Activated CD8-positive, alpha-beta memory T cell treated with anti-CD3 and anti-CD28 coated beads, Interleukin-2, amount 50 U/mL, for 4 hours (primary cell): ENCODE results near the gene C1orf226.
"Not testable (repeated sequence)": the region's sequence is repeated elsewhere in the genome, so short reads cannot be mapped to it uniquely, and the experiment has no call there.

Source experiments
- DNase-seq: peaks from one replicate; pipeline ENCODE4 v3.0.0-alpha.2; 2020

The C1orf226 gene

DNA sequence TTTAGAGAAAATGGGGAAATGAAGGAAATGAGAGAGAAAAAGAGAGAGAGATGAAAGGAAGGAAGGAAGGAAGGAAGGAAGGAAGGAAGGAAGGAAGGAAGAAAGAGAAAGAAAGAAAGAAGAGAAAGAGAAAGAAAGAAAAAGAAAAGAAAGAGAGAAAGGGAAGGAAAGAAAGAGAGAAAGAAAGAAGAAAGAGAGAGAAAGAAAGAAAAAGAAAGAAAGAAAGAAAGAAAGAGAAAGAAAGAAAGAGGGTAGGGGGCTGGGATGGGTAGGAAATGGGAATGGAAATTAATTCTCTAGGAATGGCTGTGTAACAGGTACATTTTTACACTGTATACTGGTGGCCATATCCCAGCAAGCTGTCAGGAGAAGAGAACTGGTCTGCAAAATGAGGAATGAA, 34.7 kb downstream of the C1orf226 start:
- no peak for DNase-seq

DNA sequence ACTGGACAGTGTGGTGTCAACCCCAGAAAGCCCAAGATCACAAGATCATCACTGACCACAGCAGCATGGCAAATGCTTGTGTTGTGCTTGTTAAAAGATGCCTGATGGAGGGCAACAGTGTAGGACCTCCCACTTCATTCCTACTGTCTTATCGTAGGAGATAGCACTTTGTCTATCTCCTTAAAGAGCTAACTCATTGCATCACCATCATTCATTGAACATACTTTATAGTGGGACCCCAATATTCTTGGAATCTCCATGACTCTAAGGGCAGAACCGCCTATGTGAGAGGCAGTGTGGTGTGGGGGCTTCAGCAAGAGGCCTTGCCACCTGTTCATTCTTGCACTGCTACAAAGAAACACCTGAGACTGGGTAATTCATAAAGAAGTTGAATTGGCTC, 35.4 kb downstream of the C1orf226 start:
- no peak for DNase-seq

DNA sequence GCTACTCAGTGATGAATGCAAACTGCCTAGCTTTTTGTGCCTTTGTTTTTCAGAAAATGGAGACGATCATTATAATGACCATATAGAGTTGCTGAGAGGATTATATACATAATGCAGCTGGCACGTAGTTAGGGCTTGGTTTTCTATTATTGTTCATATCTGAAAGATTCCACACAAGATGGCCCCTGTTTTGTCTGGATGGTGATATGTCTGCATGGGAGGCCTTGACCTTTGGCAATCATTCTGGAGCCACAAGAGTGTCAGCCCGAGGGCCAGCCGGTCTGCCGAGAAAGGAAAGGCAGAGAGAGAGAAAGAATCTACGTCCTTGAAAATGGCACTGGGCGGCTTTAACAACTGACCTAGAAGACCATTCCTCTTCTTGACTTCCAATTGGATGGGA, 36.1 kb downstream of the C1orf226 start:
- DNase-seq = no peak

DNA sequence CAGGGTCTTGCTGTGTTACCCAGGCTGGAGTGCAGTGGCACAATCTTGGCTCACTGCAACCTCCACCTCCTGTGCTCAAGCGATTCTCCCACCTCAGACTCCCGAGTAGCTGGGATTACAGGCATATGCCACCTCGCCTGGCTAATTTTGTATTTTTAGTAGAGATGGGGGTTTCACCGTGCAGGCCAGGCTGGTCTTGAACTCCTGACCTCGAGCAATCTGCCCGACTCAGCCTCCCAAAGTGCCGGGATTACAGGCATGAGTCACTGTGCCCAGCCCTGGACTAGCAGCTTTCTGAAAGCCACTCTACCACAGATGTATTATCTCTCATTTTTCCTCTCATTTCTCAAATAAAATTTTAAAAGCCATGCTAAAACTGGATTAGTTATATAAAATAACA, 37.1 kb downstream of the C1orf226 start:
- not testable (repeated sequence) for DNase-seq

DNA sequence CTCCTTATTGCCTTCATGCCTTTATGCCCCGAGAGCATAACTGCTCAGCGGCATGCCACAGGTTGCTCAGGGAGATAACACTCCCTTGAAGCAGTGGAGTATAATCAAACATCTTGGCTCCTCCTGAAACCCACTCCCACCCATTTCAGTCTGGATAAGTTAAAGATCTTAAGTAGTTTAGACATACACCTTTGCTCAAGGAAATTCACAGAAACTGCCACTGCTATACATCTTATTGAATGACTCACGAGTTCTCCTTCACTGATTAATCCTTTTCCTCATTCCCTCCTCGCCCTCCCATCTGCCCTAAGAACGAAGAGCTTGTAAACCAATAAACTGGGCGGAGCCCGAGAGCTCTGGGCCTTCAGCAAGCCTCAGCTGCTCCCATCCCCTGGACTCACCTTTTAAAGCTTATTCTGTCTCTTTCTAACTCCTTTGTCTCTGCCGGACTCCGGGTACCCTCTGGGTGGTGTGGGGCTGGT, 38.0 kb downstream of the C1orf226 start:
- not testable (repeated sequence) for DNase-seq

DNA sequence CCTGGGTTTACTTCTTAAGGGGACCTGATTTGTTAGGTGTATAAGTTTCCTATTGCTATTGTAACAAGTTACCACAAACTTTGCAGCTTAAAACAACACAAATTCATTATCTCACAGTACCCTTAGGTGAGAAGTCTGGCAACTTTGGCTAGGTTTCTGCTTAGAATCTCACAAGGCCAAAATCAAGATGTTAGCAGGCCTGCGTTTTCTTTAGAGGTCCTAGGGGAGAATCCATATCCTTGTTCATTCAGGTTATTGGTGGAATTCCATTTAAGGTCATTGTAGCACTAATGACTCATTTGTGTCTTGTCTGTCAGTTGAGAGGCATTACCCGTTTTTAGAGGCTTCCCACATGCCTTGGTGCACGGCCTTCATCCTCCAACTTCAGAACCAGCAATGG, 38.6 kb downstream of the C1orf226 start:
- no peak for DNase-seq

DNA sequence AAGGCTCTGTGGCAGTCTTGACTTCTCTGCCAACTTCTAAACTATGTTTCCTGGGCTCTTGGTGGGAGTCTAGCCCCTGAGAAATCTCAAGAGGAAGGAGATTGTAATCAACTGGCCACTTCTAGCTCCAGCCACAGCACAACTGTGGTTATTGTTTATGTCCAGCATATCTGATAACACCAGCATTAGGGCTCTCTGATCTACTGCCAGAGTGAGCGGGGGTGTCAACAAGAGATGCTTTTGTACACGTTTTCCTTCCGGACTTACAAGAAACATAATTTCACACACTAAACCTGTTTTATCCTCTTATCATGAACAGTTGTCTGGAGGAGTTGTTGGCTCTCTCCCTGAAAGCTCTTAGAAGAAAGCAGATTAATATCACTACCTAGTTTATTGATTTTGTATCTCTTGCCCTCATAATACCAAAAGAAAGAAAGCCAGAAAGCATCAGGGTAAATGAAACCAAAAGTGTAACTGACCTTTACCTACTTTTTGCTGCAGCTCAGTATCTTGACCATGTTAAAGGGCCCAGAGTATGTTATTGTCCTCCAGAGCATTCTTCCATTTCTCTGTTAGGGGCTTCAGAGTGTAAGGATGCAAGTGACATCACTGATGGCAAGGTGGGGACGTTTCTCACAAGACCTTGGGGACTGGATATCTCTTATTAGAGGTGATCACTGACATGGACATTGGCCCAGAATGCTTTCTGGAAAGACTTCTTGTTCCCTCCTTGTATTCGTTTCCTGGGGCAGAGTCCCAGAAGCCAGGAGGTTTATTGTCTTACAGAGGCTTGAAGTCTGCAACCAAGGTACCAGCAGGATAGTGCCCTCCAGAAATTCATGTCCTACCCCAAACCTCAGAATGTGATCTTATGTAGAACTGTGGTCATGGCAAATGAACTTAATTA, 40.0 kb downstream of the C1orf226 start:
- DNase-seq = no peak

DNA sequence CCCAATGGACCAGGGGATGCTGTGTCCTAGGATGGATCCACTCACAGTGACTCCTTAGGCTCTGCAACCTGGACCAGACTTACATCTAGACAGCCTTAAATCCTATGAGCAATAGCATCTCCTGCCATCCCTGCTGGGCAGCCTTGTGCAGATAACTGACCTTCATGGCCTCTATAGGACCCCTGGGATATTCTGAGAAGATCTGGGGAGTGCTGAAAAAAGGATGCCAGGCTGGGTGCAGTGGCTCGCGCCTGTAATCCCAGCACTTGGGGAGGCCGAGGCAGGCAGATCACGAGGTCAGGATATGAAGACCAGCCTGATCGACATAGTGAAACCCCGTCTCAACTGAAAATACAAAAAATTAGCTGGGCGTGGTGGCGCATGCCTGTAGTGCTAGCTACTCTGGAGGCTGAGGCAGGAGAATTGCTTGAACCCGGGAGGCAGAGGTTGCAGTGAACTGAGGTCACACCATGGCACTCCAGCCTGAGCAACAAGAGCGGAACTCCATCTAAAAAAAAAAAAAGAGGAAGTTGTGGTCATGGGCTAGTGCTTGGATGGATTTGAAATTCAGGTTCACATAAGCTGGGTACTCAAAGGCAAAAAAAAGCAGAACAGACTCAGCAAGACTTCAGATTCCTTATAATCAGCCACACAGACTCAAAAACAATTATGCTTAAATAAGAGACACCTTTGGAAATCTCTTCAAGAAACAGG, 41.3 kb downstream of the C1orf226 start:
- no peak for DNase-seq

DNA sequence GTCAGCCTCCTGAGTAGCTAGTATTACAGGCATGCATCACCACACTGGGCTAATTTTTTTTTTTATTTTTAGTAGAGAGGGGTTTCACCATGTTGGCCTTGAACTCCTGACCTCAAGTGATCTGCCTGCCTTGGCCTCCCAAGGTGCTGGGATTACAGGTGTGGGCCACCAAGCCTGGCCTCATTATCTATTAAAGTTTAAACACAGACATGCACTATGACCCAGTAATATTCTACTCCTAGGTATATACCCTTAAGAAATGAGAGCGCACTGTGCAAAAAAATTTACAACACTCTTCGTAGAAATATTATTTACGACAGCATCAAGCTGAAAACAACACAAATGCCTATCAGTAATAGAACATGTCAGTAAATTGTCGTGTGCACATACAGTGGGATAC, 49.1 kb downstream of the C1orf226 start:
- no peak for DNase-seq

DNA sequence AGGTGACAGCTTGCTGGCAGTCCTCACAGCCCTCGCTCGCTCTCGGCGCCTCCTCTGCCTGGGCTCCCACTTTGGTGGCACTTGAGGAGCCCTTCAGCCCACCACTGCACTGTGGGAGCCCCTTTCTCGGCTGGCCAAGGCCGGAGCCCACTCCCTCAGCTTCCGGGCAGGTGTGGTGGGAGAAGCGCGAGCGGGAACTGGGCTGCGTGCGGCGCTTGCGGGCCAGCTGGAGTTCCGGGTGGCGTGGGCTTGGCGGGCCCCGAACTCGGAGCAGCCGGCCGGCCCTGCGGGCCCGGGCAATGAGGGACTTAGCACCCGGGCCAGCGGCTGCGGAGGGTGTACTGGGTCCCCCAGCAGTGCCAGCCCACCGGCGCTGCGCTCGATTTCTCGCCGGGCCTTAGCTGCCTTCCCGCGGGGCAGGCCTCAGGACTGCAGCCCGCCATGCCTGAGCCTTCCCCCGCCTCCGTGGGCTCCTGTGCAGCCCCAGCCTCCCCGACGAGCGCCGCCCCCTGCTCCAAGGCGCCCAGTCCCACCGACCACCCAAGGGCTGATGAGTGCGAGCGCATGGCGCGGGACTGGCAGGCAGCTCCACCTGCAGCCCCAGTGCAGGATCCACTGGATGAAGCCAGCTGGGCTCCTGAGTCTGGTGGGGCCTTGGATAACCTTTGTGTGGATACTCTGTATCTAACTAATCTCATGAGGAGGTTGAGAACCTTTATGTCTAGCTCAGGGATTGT, 51.6 kb downstream of the C1orf226 start:
- not testable (repeated sequence) for DNase-seq
